Heart right ventricle (tissue), 16 donors: Measurements from ENCODE around the gene GRIK4. TPM values are rescaled to one million over a fixed set of nuclear protein-coding genes. Genes with fewer than 3 reads are reported as not detected.
A peak's percentile ranks its signal among the peaks of the same experiment; 100 is the strongest.

Source experiments
- ATAC-seq, 8 donors: fragments of 200-7000 bp; cut with Tn5 transposase; one replicate each; pipeline ENCODE4 v1.9.1; 2020; ENCODE audit warnings: mild to moderate bottlenecking in 8 of 8, moderate library complexity in 8 of 8, moderate number of reproducible peaks in 1 of 8
- DNase-seq, 2 donors: peaks; one replicate each; pipeline ENCODE4 v3.0.0-alpha.2; 2020
- H3K27ac ChIP-seq, 10 donors: fragments of 200-600 bp; sonication (generic) in 2 of 10; one replicate each; pipeline versions ENCODE4 v1.5.0 to v1.8.0; 2020 to 2022; ENCODE audit warnings: mild to moderate bottlenecking in 3 of 10
- H3K27me3 ChIP-seq, 7 donors: fragments of 200-600 bp; one replicate each; pipeline ENCODE4 v1.8.0; 2021 to 2022; ENCODE audit warnings: mild to moderate bottlenecking in 2 of 7
- H3K36me3 ChIP-seq, 9 donors: fragments of 200-600 bp; sonication (generic) in 1 of 9; one replicate each; pipeline versions ENCODE4 v1.5.0 to v1.8.0; 2020 to 2022; ENCODE audit warnings: mild to moderate bottlenecking in 2 of 9
- H3K4me1 ChIP-seq, 9 donors: fragments of 200-600 bp; sonication (generic) in 1 of 9; one replicate each; pipeline versions ENCODE4 v1.5.0 to v1.8.0; 2020 to 2022; ENCODE audit warnings: mild to moderate bottlenecking in 4 of 9
- H3K4me3 ChIP-seq, 10 donors: fragments of 200-600 bp; sonication (generic) in 2 of 10; one replicate each; pipeline versions ENCODE4 v1.5.0 to v1.8.0; 2020 to 2022; ENCODE audit warnings: mild to moderate bottlenecking in 7 of 10, moderate library complexity in 2 of 10
- H3K9me3 ChIP-seq, 11 donors: fragments of 200-600 bp in 10 of 11; sonication (generic) in 2 of 11; one replicate each; pipeline versions ENCODE4 v1.5.0 to v1.8.0; 2013 to 2022; ENCODE audit warnings: mild to moderate bottlenecking in 2 of 11, control low read depth in 1 of 11, moderate library complexity in 1 of 11
- CTCF ChIP-seq, 9 donors: fragments of 200-600 bp; sonication (generic) in 2 of 9; IDR thresholded peaks; one replicate each; pipeline versions ENCODE4 v1.5.0 to v1.8.0; 2021 to 2022; ENCODE audit warnings: antibody characterized with exemption in 9 of 9, mild to moderate bottlenecking in 5 of 9, moderate library complexity in 1 of 9
- WGBS, 2 donors: extraction: QIAGEN DNeasy Blood & Tissue Kit; methylation state at CpG; one replicate each; pipeline ENCODE4 v1.1.7; 2013; ENCODE audit warnings: inconsistent platforms in 1 of 2; 5-methylcytosine and 5-hydroxymethylcytosine counted together
- intact Hi-C, 10 donors: fragments of 100-400 bp; cut with DNase I; formaldehyde crosslinking; loops; one replicate each; pipeline versions ENCODE4 v1.11.1 to v1.14.2; 2022
- polyA plus RNA-seq, 2 donors: library from polyadenylated mRNA; stranded (reverse); fragments of 200-250 nt; gene quantifications; one replicate each; pipeline ENCODE4 v1.2.3, GENCODE V29; 2013
- total RNA-seq, 10 donors: library from RNA; stranded (reverse); fragmentation: NEBNext Ultra II Directional in 3 of 10; extraction: Animal tissue kit (Norgen Biotek cat#: 25700) in 3 of 10; gene quantifications; one replicate each; pipeline versions ENCODE4 v1.2.1 to v1.2.4, GENCODE V29; 2021 to 2023
- donor health status: Arrhythmogenic right ventricular cardiomyopathy.
- donor health status: ischemic (EF 13 %, LVEDD 7.1; RV severe dilation, severe dysfunction).
- donor health status: healthy with polysubstance abuse.
- donor health status: DM: no; HTN: yes; CAD: no.
- donor health status: DM: no; HTN: no; CAD: no.
- donor health status: ischemic (EF 25% LVEDD 6.9; RV normal size, moderate dysfunction).
- donor health status: ischemic (EF 25% LVEDD 5.7; RV mildly dilated, moderate dysfunction).
- donor health status: healthy.
- donor health status: DM: yes; HTN: yes; CAD: no.
- donor health status: Ischemic cardiomyopathy.
- donor health status: ischemic (EF 35%, LVEDD 5.7; RV mildly dilated, moderate dysfunction).
- donor health status: nonischemic (EF 11% LVEDD 7.7; RV severe dilation, severe dysfunction).
- donor health status: DM: yes; HTN: yes; CAD: no.
- donor health status: PGD.
- donor health status: ischemic (EF 29% LVEDD 5.4; RV normal size, mild dysfunction).
- donor health status: nonischemic (EF 23%, LVEDD 6.1; RV moderate dilation, normal function).

GRIK4 gene
- total and polyA plus RNA-seq, 12 donors = 0.01 to 0.85 (median 0.37) TPM; not detected in 6

- TF ChIP-seq CTCF (IDR thresholded peaks at IDR 0.05) = no peak
- WGBS, 2 donors = 91 to 93% methylated on average over 18 of the region's 18 CpGs
- Histone ChIP-seq H3K36me3 (no peaks in the 10 kb centered on the region), H3K27ac (no peak overlapping the region), H3K4me1 (peaks cover 0 to 10% (median 4%) of the 10 kb centered on the region in 9 donors), H3K9me3 (no peaks in the 10 kb centered on the region), H3K4me3 (no peak overlapping the region), H3K27me3 (peaks cover 0 to 7% (median 0%) of the 10 kb centered on the region in 7 donors)
- DNase-seq = no peak
- no peak for ATAC-seq
- intact Hi-C loops = no loop called here
Measured at GRCh38 chr11:120606211-120607010, 94.9 kb downstream of the GRIK4 start.

- Histone ChIP-seq H3K27me3 (peaks cover 0 to 7% (median 0%) of the 10 kb centered on the region in 7 donors), H3K36me3 (no peaks in the 10 kb centered on the region), H3K27ac (no peak overlapping the region), H3K4me1 (peaks cover 0 to 10% (median 8%) of the 10 kb centered on the region in 9 donors), H3K4me3 (no peak overlapping the region), H3K9me3 (no peaks in the 10 kb centered on the region)
- WGBS, 2 donors = 82 to 85% methylated on average over 2 of the region's 2 CpGs
- no peak for TF ChIP-seq CTCF (IDR thresholded peaks at IDR 0.05)
- intact Hi-C loops = no loop called here
- no peak for ATAC-seq
- no peak for DNase-seq
Measured at GRCh38 chr11:120608061-120608460, 96.5 kb downstream of the GRIK4 start.

GRCh38 chr11:120608760-120609211 is 97.2 kb downstream of the GRIK4 start:
- Histone ChIP-seq H3K27me3 (peaks cover 0 to 11% (median 0%) of the 10 kb centered on the region in 7 donors), H3K4me1 (peaks cover 0 to 14% (median 8%) of the 10 kb centered on the region in 9 donors), H3K27ac (no peak overlapping the region), H3K9me3 (no peaks in the 10 kb centered on the region), H3K36me3 (no peaks in the 10 kb centered on the region), H3K4me3 (no peak overlapping the region)
- ATAC-seq (peak in 6 of 8 donors; percentile 41 to 81 (median 58)), DNase-seq (peak in 1 of 2 donors; percentile 40)
- TF ChIP-seq CTCF (IDR thresholded peaks at IDR 0.05) = no peak
- 74 to 78% methylated on average over 4 of the region's 4 CpGs for WGBS, 2 donors
- intact Hi-C loops = no loop called here

- no peaks in the 10 kb centered on the region for H3K9me3 ChIP-seq
- H3K36me3 ChIP-seq = no peaks in the 10 kb centered on the region
- ATAC-seq = no peak
- no peak overlapping the region for H3K4me3 ChIP-seq
- peaks cover 0 to 11% (median 0%) of the 10 kb centered on the region in 7 donors for H3K27me3 ChIP-seq
- DNase-seq = no peak
- intact Hi-C loops = no loop called here
- peaks cover 0 to 14% (median 8%) of the 10 kb centered on the region in 9 donors for H3K4me1 ChIP-seq
- WGBS, 2 donors = 87 to 90% methylated on average over 8 of the region's 8 CpGs
- no peak for TF ChIP-seq CTCF (IDR thresholded peaks at IDR 0.05)
- H3K27ac ChIP-seq = no peak overlapping the region
Measured at GRCh38 chr11:120610111-120610510, 98.6 kb downstream of the GRIK4 start.
